HG03571 (cell line): ENCODE data around the gene ZNF106.

Source experiments
- ATAC-seq: cut with Tn5 transposase; IDR thresholded peaks from one replicate; pipeline ENCODE4 v1.9.1; 2021; ENCODE audit not compliant: unreplicated experiment

Gene ZNF106

DNA sequence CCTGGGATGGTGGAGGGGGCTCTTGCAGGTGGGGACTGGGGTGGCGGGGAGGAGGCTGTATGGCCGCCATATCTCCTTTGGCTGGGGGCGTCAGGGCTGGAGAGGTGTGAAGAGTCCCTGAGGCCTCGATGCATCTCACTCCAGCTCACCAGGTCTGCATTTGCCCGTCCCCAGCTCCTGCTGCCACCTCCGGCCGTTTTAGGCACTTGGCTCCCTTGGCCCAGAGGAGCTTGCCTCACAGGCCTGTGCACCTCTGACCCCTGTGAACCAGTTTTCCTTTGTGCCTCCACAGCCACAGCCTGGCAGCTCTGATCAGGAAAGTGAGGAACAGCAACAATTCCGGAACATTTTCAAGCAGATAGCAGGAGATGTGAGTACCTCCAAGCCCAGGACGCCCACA lies 81.9 kb downstream of the ZNF106 start:
- no peak for ATAC-seq

DNA sequence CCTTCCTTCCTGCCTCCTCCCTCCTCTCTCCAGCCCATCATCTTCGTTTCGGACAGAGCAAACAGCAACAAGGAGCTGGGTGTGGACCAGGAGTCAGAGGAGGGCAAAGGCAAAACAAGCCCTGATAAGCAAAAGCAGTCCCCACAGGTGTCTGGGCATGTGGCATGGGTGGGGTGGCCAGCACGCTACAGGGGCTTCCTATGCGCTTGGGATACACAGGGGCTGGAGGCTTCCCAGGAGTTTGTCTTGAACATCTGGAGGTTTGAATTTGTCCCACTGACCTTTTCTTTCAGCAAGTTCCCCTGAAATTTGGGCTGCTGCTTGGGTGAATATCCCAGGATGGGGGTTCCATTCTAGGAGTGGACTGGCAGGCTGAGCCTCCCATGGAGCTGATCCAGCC lies 82.8 kb downstream of the ZNF106 start:
- ATAC-seq: no peak

DNA sequence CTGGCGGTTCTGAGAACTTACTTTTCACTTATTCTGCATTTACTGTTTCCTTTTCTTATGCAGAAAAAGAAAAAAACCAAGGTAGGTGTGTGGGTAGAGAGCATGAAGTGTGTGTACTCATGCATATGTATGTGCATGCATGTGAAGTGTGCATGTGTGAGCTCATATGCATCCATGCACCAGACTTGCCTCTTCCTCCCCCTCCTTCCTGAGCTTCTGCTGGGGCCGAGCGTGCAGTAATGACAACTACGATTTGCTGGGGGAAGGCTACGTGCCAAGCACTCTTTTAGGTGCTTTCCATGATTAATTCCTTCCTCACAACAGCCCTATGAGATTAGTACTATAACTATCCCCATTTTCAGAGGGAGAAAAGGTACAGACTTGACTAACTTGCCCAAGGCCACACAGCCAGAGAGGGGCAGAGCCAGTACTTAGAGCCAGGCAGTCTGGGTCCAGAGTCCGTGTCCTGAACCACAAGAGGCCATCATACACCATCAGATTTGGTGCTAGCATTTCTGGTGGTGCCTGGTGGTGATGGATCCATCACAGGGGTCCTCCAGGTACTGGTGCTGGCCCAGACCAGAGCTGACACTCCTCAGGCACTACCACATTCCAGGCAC lies 85.0 kb downstream of the ZNF106 start:
- no peak for ATAC-seq

DNA sequence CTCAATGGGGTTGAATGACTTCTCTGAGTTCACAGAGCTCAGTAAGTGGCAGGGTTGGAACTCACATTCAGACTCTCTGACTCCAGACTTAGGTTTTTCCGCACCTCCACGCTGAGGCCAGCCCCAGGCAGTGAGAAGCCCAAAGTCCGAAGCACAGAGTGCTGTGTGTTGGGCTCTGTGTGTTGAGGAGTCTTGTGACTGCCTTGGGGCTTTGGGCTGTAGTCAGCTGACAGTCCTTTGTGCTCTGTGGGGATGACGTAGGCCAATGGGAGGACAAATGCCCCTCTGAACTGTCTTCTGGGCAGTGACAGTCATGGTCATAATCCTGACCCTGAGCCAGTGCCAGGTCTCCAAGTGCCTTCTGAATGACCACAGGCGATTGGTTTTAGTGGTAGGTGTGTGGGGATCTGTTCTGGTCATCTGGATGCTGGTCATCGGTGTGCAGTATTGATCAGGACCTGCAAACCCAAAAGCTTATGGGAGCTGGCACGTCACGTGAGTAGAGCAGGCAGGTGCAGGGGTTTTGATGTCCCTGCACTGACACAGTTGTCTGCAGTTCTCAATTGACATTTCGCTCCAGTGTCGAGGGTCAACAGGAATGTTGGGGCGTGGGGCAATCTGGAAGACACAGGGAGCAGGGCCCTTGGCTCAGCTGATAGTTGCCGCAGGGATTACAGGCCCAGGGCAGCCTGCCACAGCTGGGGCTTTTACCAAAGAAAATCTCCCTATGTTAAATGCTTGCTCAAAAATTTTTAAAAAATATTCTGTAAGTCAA lies 86.3 kb downstream of the ZNF106 start:
- no peak for ATAC-seq

DNA sequence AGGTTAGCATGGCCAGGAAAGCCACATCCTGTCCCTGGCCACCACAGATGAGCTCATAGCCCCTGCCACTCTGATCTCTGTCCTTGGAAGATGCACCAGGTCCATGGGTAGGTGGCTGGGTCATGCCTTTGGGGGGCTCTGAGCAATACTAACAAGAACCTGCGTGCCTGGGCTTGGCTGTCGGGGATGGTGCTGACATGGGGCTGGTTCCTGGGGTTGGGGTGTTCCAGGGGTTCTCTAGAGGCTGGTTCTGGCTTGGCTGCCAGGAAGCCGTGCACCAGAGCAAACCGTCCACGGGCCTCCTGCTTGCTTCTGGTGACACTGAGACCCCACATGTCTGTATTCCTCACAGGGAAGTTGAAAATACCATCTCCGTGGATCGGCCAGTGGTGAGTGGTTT lies 87.6 kb downstream of the ZNF106 start:
- no peak for ATAC-seq

DNA sequence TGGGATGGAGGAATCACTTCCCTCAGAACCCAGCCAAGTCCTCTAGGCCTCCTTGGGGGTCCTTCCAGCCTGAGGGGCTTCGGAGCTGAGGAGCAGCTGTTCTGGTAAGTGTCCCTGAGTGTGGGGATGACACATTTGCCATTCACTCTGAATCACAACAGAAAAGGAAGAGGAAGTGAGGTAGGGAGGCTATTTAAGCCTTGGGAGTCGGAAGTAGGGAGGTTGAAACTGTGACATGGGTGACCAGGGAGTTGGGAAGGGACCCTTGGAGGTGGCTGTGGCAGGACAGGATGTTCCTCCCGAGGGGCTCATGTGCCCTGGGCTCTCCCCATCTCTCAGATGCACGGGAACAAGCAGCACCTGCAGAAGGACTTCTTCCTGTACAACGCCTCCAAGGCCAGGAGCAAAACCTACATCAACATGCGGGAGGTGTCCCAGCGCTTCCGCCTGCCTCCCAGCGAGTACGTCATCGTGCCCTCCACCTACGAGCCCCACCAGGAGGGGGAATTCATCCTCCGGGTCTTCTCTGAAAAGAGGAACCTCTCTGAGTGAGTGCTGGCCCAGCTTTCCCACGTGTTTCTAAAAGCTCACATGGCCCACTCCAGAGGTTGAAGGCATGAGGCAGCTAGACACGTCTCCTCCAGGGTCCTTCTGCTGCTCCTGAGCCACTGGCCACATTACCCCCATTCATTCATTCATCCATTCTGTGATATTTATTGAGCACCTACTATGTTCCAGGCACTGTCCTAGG lies 88.3 kb downstream of the ZNF106 start:
- ATAC-seq: no peak

DNA sequence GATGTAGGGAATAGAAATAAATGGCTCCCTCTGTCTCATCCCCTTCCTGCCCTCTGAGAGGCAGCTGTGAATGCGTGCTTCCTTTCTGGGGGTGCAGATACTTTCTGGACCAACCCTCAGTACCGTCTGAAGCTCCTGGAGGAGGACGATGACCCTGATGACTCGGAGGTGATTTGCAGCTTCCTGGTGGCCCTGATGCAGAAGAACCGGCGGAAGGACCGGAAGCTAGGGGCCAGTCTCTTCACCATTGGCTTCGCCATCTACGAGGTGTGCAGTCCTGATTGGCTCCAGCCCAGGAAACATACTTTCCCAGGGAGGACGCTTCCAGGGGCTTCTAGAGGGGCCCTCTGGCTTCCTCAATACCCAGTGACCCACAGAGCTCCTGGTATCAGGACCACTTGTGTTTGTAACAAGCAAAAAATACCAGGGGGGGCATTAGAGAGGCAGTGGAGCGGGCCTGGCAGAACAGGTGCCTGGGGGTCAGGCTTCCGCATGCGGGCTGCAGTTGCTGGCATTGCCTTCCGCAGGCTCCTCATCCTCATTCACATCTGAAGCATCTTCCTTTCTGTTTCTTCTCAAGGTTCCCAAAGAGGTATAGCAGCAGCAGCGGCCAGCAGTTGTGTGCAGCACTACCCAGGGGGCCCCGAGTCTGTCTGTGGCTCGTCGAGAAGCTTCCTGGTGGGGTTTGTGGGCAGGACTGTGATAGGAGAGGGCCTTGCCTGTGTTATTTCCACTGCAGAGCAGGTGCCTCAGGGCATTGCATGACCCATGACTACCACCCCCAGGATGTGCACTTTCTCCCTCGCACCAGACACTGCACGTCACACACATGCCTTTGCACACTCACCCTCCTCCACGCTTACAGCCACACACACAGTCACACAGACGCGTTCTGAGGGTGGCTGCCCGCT lies 89.1 kb downstream of the ZNF106 start:
- ATAC-seq: no peak

DNA sequence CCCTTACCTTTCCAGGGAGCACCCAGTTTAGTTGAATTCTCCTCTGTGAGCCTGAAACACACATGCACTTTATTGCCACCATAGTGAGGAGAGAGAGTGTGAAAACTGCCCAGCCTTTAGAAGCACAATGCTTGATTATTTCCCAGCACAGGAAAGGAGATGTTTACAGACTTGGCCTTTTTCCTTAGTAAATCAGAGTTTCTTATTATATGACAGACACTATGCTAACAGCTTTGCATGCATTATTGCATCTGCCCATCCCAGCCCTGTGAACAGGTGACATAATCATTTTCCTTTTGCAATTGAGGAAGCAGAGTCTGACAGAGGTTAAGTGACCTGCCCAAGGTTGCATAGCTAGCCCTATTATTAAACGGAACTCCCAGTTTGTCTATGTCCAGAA lies 95.1 kb downstream of the ZNF106 start:
- ATAC-seq: no peak

DNA sequence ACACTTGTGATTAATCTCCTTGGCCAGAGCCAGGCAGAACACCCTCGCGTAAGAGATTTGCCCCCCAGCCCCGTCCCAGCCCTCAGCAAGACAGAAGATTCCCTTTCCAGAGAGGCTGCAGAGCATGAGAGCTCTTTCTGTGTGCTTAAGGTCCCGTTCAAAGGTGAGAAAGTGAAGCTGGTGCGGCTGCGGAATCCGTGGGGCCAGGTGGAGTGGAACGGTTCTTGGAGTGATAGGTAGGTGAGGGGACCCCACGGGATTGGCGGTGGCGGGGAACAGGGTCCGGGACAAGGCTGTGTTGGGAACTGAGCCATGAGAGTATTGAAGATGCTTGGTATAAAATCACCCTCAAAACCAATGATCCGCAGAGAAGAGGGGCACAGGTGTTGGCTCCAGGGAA lies 96.8 kb downstream of the ZNF106 start:
- ATAC-seq: no peak

DNA sequence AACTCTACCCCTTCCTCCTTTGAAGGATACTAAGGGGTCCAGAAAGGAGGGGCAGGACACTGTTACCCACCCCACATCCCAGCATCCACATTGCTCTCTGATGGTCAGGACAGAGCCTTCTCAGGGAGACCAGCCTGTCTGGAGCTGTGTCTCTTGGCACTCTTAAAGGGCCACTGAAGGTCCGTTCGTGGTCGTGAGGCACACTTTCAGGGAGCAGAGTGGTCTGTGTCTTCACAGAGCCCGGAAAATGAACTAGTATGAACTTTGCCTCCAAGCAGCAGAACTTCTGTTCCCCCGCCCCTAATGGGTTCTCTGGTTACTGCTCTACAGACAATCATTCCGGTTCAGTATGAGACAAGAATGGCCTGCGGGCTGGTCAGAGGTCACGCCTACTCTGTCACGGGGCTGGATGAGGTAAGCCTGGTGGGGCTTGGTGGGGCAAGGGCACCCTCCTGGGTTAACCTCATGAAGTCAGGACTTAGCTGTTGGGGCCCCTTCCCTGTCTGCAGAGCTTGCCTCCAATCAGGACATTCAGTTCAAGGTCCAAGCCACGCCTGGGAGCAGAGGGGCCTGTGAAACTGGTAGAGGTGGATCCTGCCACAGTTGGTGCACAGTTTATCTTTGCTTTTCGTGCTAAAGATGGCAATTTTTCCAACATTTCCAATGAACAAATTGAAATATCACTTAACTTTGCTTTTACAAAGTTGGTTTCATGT lies 98.5 kb downstream of the ZNF106 start:
- ATAC-seq: no peak

DNA sequence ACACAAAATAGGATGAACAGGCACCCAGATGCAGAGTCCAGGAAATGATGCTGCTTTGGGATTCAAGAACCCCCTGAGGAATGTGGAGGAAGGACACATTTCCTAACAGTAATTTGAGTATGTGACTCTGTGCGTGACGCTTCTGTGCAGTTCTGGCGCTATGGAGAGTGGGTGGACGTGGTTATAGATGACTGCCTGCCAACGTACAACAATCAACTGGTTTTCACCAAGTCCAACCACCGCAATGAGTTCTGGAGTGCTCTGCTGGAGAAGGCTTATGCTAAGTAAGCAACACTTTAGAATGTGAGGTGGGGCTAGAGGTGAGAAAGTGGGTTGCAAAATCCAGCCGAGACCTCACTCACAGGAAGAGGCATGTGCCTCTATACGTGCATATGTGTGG lies 103.3 kb downstream of the ZNF106 start:
- no peak for ATAC-seq

DNA sequence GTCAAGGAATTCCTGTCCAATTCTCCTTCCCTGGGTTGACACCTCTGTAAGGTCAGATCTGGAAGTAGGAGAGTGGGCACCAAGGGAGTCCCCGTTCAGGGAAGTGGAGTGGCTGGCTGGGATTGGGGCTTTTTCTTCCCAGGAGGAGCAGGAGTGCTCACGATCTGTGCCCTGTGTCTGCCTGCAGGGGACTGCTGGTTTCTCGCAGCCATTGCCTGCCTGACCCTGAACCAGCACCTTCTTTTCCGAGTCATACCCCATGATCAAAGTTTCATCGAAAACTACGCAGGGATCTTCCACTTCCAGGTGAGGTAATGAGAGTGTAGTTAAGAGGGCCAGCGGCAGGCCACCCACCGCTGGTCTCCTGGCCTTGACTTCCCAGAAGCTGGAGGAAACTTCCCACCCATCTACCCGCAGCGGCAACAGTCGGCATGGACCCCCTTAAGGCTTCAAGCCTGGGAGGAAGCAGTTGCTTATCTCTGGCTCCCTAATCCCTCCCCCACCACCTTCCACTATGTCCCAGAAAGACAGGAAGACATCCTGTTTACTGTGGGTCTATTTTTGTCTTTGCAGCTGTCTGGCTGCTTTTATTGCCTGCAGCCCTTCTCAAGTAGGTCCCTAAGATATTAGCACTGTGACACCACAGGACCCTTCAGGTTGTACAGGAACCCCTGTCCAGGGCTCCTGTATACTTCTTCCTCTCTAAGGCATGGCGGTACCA lies 104.8 kb downstream of the ZNF106 start:
- ATAC-seq: no peak

DNA sequence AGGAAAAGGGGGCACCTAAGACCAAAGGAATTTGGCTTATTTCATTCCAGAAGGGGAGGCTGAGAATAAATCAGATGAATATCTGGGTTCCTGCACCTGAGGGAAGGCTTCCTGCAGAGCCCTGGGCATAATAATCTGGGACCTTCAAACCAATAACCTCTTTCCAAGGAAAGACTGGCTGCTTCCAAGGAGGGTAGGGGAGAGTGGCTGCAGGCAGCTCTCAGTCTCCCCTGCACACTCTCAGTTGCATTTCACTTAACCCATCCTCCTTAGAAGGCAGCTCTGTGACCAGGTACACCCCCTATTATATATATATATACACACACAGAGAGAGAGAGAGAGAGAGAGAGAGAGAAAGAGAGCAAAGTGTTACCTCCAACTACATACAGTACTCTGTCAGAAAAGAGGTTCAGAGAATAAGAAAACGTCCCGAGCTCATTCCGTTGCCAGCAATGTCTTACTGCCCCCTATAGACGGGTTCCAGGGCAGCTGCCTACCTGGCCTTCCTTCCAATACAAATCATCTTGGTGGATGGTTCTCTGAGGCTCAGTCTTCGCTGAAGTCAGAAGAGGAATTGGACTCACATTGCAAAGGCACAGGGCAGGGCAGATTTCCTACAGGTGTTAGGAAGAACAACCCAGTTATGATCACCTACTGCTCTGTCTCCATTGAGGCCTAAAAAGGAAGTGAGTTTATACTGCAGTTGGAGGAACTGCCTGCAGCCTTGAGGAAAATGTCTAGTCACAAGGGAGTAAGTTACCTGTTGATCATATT lies 105.5 kb downstream of the ZNF106 start:
- no peak for ATAC-seq

DNA sequence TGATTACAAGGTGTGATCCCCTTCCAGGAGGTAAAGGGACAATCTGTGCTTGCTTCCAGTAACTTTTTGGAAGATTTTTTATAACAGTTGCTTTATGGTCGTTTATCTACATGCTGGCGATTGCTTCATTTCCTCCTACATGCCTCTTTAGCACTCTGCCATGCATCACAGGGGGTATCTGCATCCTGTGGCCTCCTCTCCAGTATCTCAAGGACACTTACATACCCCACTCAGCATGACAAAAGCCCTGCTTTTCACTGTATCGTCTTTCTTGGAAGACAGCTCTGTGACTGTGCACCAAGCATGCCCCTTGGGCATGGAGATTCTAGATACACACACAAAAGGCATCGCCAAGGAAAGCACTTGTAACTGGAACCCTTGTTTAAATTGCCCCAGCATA lies 106.3 kb downstream of the ZNF106 start:
- ATAC-seq: no peak

DNA sequence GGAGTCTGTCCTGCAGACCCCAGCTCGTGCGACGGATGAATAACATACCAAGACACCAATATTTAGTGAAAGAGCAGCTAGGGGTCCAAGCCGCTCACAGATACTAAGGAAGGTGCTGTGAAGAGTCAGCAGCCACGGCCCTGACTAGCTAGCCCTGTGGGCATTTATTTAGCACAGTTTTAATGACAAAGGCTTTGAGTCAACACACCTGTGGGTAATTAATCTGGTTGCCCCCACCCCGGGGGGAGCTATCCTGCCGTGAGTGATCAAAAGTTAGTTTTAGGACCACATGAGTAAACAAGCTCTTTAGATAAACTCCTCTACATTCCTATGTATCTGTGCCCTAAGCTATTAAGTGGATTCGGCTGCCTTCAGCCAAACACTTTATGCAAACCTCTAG lies 112.9 kb downstream of the ZNF106 start:
- no peak for ATAC-seq

DNA sequence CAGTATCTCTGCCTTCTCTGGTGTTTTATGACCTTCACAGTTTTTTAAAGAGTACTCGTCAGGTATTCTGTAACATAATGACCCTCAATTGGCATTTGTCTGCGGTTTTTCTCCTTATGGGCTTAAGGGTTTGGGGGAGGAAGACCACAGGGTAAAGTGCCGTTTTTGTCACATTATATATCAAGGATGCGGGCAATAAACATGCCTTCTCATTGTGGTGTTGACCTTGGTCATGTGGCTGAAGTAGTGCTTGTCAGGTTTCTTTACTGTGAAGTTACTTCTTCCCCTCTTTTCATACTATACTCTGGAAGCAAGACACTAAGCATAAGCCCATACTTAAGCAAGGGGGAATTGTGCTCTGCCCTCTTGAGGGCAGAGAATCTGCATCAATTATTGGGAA lies 115.0 kb downstream of the ZNF106 start:
- no peak for ATAC-seq

DNA sequence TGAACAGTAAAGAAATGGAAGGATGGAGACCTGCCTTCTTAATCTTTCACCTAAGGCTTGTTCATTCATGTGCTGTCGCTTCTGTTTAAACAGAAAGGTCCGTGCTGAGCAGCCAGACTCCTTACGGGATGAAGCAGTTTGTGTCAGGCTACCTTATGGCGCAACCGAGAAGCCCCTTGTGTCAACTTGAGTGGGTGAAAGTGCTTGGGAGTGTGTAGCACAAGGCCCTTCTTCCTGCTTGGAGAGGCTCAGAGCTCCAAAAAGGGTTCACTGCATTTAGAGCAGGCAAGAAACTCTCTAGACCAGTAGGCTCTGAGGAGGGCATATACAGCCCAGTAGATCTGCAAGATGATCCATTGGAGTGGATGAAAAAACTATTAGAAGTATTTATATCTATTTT lies 115.7 kb downstream of the ZNF106 start:
- no peak for ATAC-seq

DNA sequence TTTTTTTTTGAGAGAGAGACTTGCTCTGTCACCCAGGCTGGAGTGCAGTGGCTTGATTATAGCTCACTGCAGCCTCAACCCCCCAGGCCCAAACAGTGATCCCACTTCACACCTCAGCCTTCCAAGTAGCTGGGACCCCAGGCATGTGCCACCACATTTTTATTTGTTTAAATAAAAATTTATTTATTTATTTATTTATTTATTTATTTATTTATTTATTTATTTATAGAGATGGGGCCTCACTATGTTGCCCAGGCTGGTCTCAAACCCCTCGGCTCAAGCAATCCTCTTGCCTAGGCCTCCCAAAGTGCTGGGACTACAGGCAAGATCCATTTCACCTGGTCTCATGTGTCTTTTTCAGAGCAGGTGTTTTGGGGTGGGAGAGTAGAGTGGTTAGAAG lies 116.1 kb downstream of the ZNF106 start:
- ATAC-seq: no peak

DNA sequence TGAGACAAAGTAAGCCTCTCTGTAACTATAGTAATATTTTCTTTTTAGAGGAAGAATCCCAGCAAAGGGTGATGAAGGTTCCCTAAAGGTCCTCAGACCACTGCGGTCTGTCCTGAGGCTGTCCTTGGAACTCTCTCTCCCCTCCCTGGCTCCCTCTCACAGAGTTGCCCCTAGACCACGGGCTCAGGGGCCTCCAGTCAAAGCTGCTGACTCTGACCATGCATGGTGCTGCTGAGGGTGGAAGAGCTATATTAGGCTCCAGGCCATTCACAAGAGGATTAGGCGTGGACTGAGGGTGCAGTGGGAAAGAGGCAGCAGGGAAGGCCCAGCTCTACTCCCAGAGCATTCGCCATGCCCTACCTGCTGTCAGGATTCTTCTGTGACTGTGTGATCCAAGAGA lies 117.0 kb downstream of the ZNF106 start:
- no peak for ATAC-seq
